H1 (cell line): ENCODE measurements around the gene NEK9. TPM values are rescaled to one million over a fixed set of nuclear protein-coding genes. Genes with fewer than 3 reads are reported as not detected.

ENCODE experiments used
- CTCF ChIA-PET: fragments of 300-600 bp; sonication (Branson Sonifier 250); formaldehyde crosslinking; loops from one replicate; lab custom pipeline; 2021; ENCODE audit not compliant: partially characterized antibody; lab: Charles Lee
- POLR2A ChIA-PET: fragments of 300-600 bp; sonication (Branson Sonifier 250); formaldehyde crosslinking; loops from one replicate; lab custom pipeline; 2021; ENCODE audit warnings: inconsistent platforms; ENCODE audit not compliant: partially characterized antibody; lab: Charles Lee
- DNase-seq, 2 experiments: peaks; one replicate each; pipeline versions ENCODE4 v3.0.0 to v3.0.0-alpha.2; 2010 to 2022; ENCODE audit warnings: low spot score in 2 of 2, low read depth in 1 of 2, mixed read lengths in 1 of 2
- FAIRE-seq: peaks from 2 replicates; lab custom pipeline; 2011; peaks lifted over from hg19 to GRCh38; lab: Jason Lieb, UNC
- H2AFZ ChIP-seq: 2 replicates; pipeline ENCODE4 v1.8.1; 2012; ENCODE audit warnings: low read length, inconsistent platforms
- H2AK5ac ChIP-seq: 2 replicates; pipeline ENCODE4 v1.6.1; 2013; ENCODE audit warnings: low read depth, low read length
- H2BK120ac ChIP-seq: replicated peaks from 2 replicates; pipeline ENCODE3; 2013; ENCODE audit warnings: low read depth, low read length, inconsistent platforms
- H2BK12ac ChIP-seq: 2 replicates; pipeline ENCODE4 v1.6.1; 2013; ENCODE audit warnings: low read depth, low read length
- H2BK15ac ChIP-seq: 2 replicates; pipeline ENCODE4 v1.6.1; 2013; ENCODE audit warnings: low read length
- H2BK20ac ChIP-seq: 2 replicates; pipeline ENCODE4 v1.6.1; 2013; ENCODE audit warnings: low read length
- H2BK5ac ChIP-seq: 2 replicates; pipeline ENCODE4 v1.6.1; 2013; ENCODE audit warnings: low read depth, low read length
- H3K14ac ChIP-seq: 2 replicates; pipeline ENCODE4 v1.6.1; 2013; ENCODE audit warnings: inconsistent platforms; ENCODE audit not compliant: insufficient read length
- H3K18ac ChIP-seq: 2 replicates; pipeline ENCODE4 v1.6.1; 2013; ENCODE audit warnings: low read length; ENCODE audit errors: extremely low read depth
- H3K23ac ChIP-seq: 2 replicates; pipeline ENCODE4 v1.6.1; 2013; ENCODE audit warnings: inconsistent platforms; ENCODE audit not compliant: insufficient read length
- H3K23me2 ChIP-seq: 2 replicates; pipeline ENCODE4 v1.6.1; 2013; ENCODE audit warnings: low read depth, low read length
- H3K27ac ChIP-seq: 2 replicates; pipeline ENCODE4 v1.6.1; 2011; ENCODE audit warnings: low read depth, low read length, inconsistent platforms
- H3K27me3 ChIP-seq, 4 experiments: replicated peaks in 1 of 4; 1 replicate in 1 of 4; 2 replicates in 3 of 4; pipeline versions ENCODE4 v1.6.1 to v1.8.1; 2011 to 2013; ENCODE audit warnings: low read length in 3 of 4, mild to moderate bottlenecking in 3 of 4, inconsistent platforms in 2 of 4, mixed read lengths in 2 of 4, moderate library complexity in 1 of 4; ENCODE audit not compliant: control insufficient read depth in 3 of 4, insufficient read depth in 3 of 4; ENCODE audit errors: extremely low read depth in 1 of 4
- H3K36me3 ChIP-seq, 4 experiments: 2 replicates each; pipeline versions ENCODE4 v1.6.1 to v1.8.1; 2011 to 2013; ENCODE audit warnings: mild to moderate bottlenecking in 4 of 4, low read length in 3 of 4, moderate library complexity in 2 of 4, control low read depth in 1 of 4, inconsistent platforms in 1 of 4; ENCODE audit not compliant: insufficient read depth in 4 of 4, control insufficient read depth in 2 of 4
- H3K4ac ChIP-seq: replicated peaks from 2 replicates; pipeline ENCODE3; 2013; ENCODE audit warnings: low read length, low read depth, mixed read lengths, inconsistent platforms; ENCODE audit not compliant: insufficient read length
- H3K4me1 ChIP-seq, 4 experiments: replicated peaks in 1 of 4; 1 replicate in 1 of 4; 2 replicates in 3 of 4; pipeline versions ENCODE4 v1.6.1 to v1.8.1; 2011 to 2013; ENCODE audit warnings: low read length in 3 of 4, inconsistent platforms in 2 of 4, mixed read lengths in 1 of 4; ENCODE audit not compliant: insufficient read depth in 4 of 4, control insufficient read depth in 3 of 4
- H3K4me2 ChIP-seq, 2 experiments: 2 replicates each; pipeline versions ENCODE4 v1.6.1 to v1.8.1; 2011 to 2013; ENCODE audit warnings: low read depth in 2 of 2, low read length in 2 of 2, control low read depth in 1 of 2, inconsistent platforms in 1 of 2, mild to moderate bottlenecking in 1 of 2; ENCODE audit not compliant: insufficient read depth in 1 of 2
- H3K4me3 ChIP-seq, 4 experiments: fragments of 200-600, 300-600 bp in 1 of 4; sonication (generic), shearing (Covaris generic), sonication (Bioruptor Twin) in 1 of 4; 2 replicates each; pipeline versions ENCODE4 v1.5.1 to v1.8.1; 2011 to 2016; ENCODE audit warnings: low read length in 4 of 4, low read depth in 3 of 4, control low read depth in 2 of 4, inconsistent platforms in 2 of 4, mild to moderate bottlenecking in 2 of 4, mixed read lengths in 1 of 4, moderate library complexity in 1 of 4; ENCODE audit not compliant: insufficient read depth in 2 of 4; ENCODE audit errors: extremely low read depth in 1 of 4
- H3K56ac ChIP-seq: replicated peaks from 2 replicates; pipeline ENCODE3; 2013; ENCODE audit warnings: low read depth, mild to moderate bottlenecking, mixed read lengths, low read length, inconsistent platforms; ENCODE audit not compliant: insufficient read length
- H3K79me1 ChIP-seq: 2 replicates; pipeline ENCODE4 v1.6.1; 2013; ENCODE audit warnings: low read depth, low read length, control low read depth
- H3K79me2 ChIP-seq, 2 experiments: 2 replicates each; pipeline versions ENCODE4 v1.6.1 to v1.8.1; 2012 to 2013; ENCODE audit warnings: low read length in 2 of 2, mild to moderate bottlenecking in 2 of 2, inconsistent platforms in 1 of 2; ENCODE audit not compliant: insufficient read depth in 2 of 2, control insufficient read depth in 1 of 2
- H3K9ac ChIP-seq, 4 experiments: replicated peaks in 1 of 4; 1 replicate in 1 of 4; 2 replicates in 3 of 4; pipeline versions ENCODE4 v1.6.1 to v1.8.1; 2011 to 2013; ENCODE audit warnings: low read depth in 3 of 4, low read length in 3 of 4, control low read depth in 2 of 4, mild to moderate bottlenecking in 2 of 4, moderate library complexity in 2 of 4, inconsistent platforms in 1 of 4; ENCODE audit errors: extremely low read depth in 1 of 4
- H3K9me3 ChIP-seq, 2 experiments: 2 replicates each; pipeline versions ENCODE4 v1.6.1 to v1.8.1; 2012 to 2013; ENCODE audit warnings: mild to moderate bottlenecking in 2 of 2, moderate library complexity in 2 of 2, control low read depth in 1 of 2, inconsistent platforms in 1 of 2, low read depth in 1 of 2, low read length in 1 of 2, mixed read lengths in 1 of 2; ENCODE audit not compliant: insufficient read depth in 2 of 2
- H4K20me1 ChIP-seq, 2 experiments: replicated peaks in 1 of 2; 2 replicates each; pipeline versions ENCODE3 to v1.8.1; 2011 to 2013; ENCODE audit warnings: inconsistent platforms in 2 of 2, low read length in 2 of 2, mild to moderate bottlenecking in 1 of 2; ENCODE audit not compliant: insufficient read depth in 2 of 2, control insufficient read depth in 1 of 2
- H4K5ac ChIP-seq: 2 replicates; pipeline ENCODE4 v1.6.1; 2013; ENCODE audit warnings: low read length, low read depth, mixed read lengths, inconsistent platforms; ENCODE audit not compliant: insufficient read length
- H4K8ac ChIP-seq: 2 replicates; pipeline ENCODE4 v1.8.0; 2013; ENCODE audit warnings: mild to moderate bottlenecking, moderate library complexity, low read length, inconsistent platforms; ENCODE audit not compliant: insufficient read depth; ENCODE audit errors: extremely low read depth
- H4K91ac ChIP-seq: replicated peaks from 2 replicates; pipeline ENCODE3; 2013; ENCODE audit warnings: low read length, mixed read lengths, inconsistent platforms; ENCODE audit not compliant: insufficient read length
- CREB1 ChIP-seq: IDR thresholded peaks from 2 replicates; pipeline ENCODE4 v1.6.1; 2012; ENCODE audit warnings: inconsistent platforms
- GTF2F1 ChIP-seq: IDR thresholded peaks from 2 replicates; pipeline ENCODE4 v1.6.1; 2012; ENCODE audit warnings: low read depth, low read length, improper control_type of control experiment, borderline replicate concordance
- JUN ChIP-seq: IDR thresholded peaks from 2 replicates; pipeline ENCODE4 v1.6.1; 2011; ENCODE audit warnings: low read depth, mild to moderate bottlenecking, improper control_type of control experiment, low read length
- KDM1A ChIP-seq: fragments of 200-600, 300-600 bp; sonication (generic); IDR thresholded peaks from 2 replicates; pipeline ENCODE4 v1.7.1; 2016; ENCODE audit warnings: mild to moderate bottlenecking, low read length, borderline replicate concordance
- NANOG ChIP-seq: IDR thresholded peaks from 2 replicates; pipeline ENCODE4 v1.6.1; 2011; ENCODE audit warnings: low read length, low read depth, mild to moderate bottlenecking, inconsistent platforms; ENCODE audit not compliant: insufficient read depth, poor library complexity, severe bottlenecking
- RBBP5 ChIP-seq: IDR thresholded peaks from 2 replicates; pipeline ENCODE4 v1.7.1; 2012; ENCODE audit warnings: low read depth, mild to moderate bottlenecking, inconsistent platforms, low read length, moderate library complexity, borderline replicate concordance
- SUZ12 ChIP-seq: fragments of 200-600 bp; sonication (generic); IDR thresholded peaks from 2 replicates; pipeline ENCODE4 v1.6.1; 2012; ENCODE audit warnings: mild to moderate bottlenecking, inconsistent platforms, low read length, moderate library complexity, mixed read lengths
- WGBS, 2 experiments: shearing (Covaris generic) in 1 of 2; methylation state at CpG; one replicate each; pipeline versions ENCODE4 v1.1.6 to v1.1.7; 2013 to 2015; ENCODE audit warnings: low lambda C conversion rate in 2 of 2, mixed read lengths in 2 of 2, inconsistent platforms in 1 of 2, low coverage in 1 of 2, missing lambda C conversion rate in 1 of 2; ENCODE audit not compliant: insufficient replicate concordance in 2 of 2, insufficient coverage in 1 of 2, insufficient read length in 1 of 2; ENCODE audit errors: extremely low coverage in 1 of 2, missing lambda C conversion rate in 1 of 2; 5-methylcytosine and 5-hydroxymethylcytosine counted together
- polyA plus RNA-seq, 7 experiments: library from polyadenylated mRNA; depleted of rRNA in 3 of 7; stranded (reverse) in 5 of 7; unstranded in 2 of 7; fragments of >200 nt in 5 of 7; fragments of 200-250 nt in 2 of 7; gene quantifications; 1 replicate in 5 of 7; 2 replicates in 1 of 7; 4 replicates in 1 of 7; pipeline versions ENCODE4 v1.2.1 to v1.2.3, GENCODE V29; 2011 to 2013; ENCODE audit warnings: missing spikeins in 2 of 7, mixed read lengths in 2 of 7
- total RNA-seq: library from RNA; stranded (reverse); fragmentation: NEBNext Ultra II Directional; extraction: Animal tissue kit (Norgen Biotek cat#: 25700); gene quantifications from 2 replicates; pipeline ENCODE4 v1.2.1, GENCODE V29; 2021
- TF ChIP-seq, protein P1 (sequence below): IDR thresholded peaks from 2 replicates; pipeline ENCODE4 v1.6.1; 2012; ENCODE audit warnings: low read length, inconsistent platforms

Gene NEK9
- total and polyA plus RNA-seq, 2 of the 8 experiments (the other 6 are each of a cell fraction or from before 2014, with no cell fraction given), result 16.0 to 43.6 TPM

DNA sequence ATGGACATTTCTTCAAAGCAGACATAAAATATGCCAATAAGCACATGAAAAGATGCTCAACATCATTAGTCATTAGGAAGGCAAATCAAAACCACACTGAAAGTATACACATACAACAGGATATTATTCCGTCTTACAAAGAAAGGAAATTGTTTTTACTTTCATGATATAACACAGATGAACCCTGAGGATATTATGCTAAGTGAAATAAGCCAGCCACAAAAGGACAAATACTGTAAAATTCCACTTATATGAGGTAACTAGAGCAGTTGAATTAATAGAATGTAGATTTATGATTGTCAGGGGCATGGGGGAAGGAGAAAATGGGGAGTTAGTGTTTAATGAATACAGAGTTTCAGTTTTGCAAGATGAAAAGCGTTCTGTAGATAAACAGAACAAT is 67.2 kb downstream of the NEK9 start:
- H2BK20ac ChIP-seq, result no peak overlapping the region
- H3K4me2 ChIP-seq, result no peak overlapping the region
- CTCF ChIA-PET, result no interaction called here
- H3K4ac ChIP-seq, result no peak overlapping the region
- no peak overlapping the region for H2AK5ac ChIP-seq
- no peak overlapping the region for H2BK12ac ChIP-seq
- H3K27ac ChIP-seq, result no peak overlapping the region
- H3K23me2 ChIP-seq, result peaks cover 9% of the 10 kb centered on the region
- H4K20me1 ChIP-seq, result no peaks in the 10 kb centered on the region
- 89% methylated on average over 2 of the region's 2 CpGs; no CpG with 5 or more reads in 1 of the 2 experiments for WGBS, 2 experiments
- no peak overlapping the region for H4K8ac ChIP-seq
- H3K23ac ChIP-seq, result no peak overlapping the region
- no peak overlapping the region for H3K4me3 ChIP-seq
- FAIRE-seq (no peak), DNase-seq (no peak)
- H4K5ac ChIP-seq, result no peak overlapping the region
- POLR2A ChIA-PET, result no interaction called here
- H2BK15ac ChIP-seq, result no peak overlapping the region
- no peak overlapping the region for H3K9ac ChIP-seq
- H3K27me3 ChIP-seq, result no peaks in the 10 kb centered on the region
- H2BK120ac ChIP-seq, result no peak overlapping the region
- no peak overlapping the region for H2AFZ ChIP-seq
- peaks cover 5% of the 10 kb centered on the region; the same call in 1 of the 2 replicates for H3K79me1 ChIP-seq
- H3K18ac ChIP-seq, result no peak overlapping the region
- H2BK5ac ChIP-seq, result no peak overlapping the region
- H4K91ac ChIP-seq, result no peak overlapping the region
- no peak overlapping the region for H3K14ac ChIP-seq
- peaks cover 0 to 9% (median 3%) of the 10 kb centered on the region in 4 experiments; a peak in 2 of 8 replicates for H3K36me3 ChIP-seq
- no peaks in the 10 kb centered on the region; a peak in 2 of 7 replicates for H3K4me1 ChIP-seq
- H3K9me3 ChIP-seq, result no peaks in the 10 kb centered on the region
- H3K79me2 ChIP-seq, result peaks cover 0 to 10% of the 10 kb centered on the region in 2 experiments; a peak in 2 of 4 replicates
- no peak for TF ChIP-seq GTF2F1
- no peak for TF ChIP-seq JUN
- no peak for TF ChIP-seq NANOG
- TF ChIP-seq SUZ12, result no peak
- TF ChIP-seq RBBP5, result no peak
- TF ChIP-seq, protein P1, sequence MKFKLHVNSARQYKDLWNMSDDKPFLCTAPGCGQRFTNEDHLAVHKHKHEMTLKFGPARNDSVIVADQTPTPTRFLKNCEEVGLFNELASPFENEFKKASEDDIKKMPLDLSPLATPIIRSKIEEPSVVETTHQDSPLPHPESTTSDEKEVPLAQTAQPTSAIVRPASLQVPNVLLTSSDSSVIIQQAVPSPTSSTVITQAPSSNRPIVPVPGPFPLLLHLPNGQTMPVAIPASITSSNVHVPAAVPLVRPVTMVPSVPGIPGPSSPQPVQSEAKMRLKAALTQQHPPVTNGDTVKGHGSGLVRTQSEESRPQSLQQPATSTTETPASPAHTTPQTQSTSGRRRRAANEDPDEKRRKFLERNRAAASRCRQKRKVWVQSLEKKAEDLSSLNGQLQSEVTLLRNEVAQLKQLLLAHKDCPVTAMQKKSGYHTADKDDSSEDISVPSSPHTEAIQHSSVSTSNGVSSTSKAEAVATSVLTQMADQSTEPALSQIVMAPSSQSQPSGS, result no peak
- no peak for TF ChIP-seq CREB1
- TF ChIP-seq KDM1A, result no peak
- H3K56ac ChIP-seq, result no peak overlapping the region
